ENCODE results near the gene KANK3.
"Not testable (repeated sequence)": the region's sequence is repeated elsewhere in the genome, so short reads cannot be mapped to it uniquely, and the experiment has no call there.

The KANK3 gene

GRCh38 chr19:8316351-8317125, 26.5 kb downstream of the KANK3 start:
- no peak for DNase-seq

- DNase-seq, result not testable (repeated sequence)
These were observed 28.0 kb downstream of the KANK3 start for GRCh38 chr19:8314981-8315640.

- peak in 1 of 2 experiments; percentile 2 for DNase-seq
These were observed 31.4 kb downstream of the KANK3 start for GRCh38 chr19:8311461-8312260.

- DNase-seq, result peak in 1 of 2 experiments; percentile 1
These were observed 32.6 kb downstream of the KANK3 start for GRCh38 chr19:8310342-8311055.

GRCh38 chr19:8308891-8309291, 34.2 kb downstream of the KANK3 start:
- DNase-seq, result peak in 1 of 2 experiments; percentile 3

- peak; percentile 86 to 90 for DNase-seq
These were observed 34.8 kb downstream of the KANK3 start, which contains the start of gene CD320 for GRCh38 chr19:8307965-8308866. TSS of gene CD320 (minus strand) at chr19:8308358. CDS start at chr19:8308290, 68 bp downstream.

GRCh38 chr19:8307400-8307964, 35.6 kb downstream of the KANK3 start:
- no peak for DNase-seq

- peak in 1 of 2 experiments; percentile 2 for DNase-seq
These were observed 36.6 kb downstream of the KANK3 start for GRCh38 chr19:8306235-8307054.

GRCh38 chr19:8305798-8306197, 37.3 kb downstream of the KANK3 start:
- DNase-seq, result peak in 1 of 2 experiments; percentile 1

GRCh38 chr19:8304841-8305621, 38.0 kb downstream of the KANK3 start:
- peak; percentile 29 to 41 for DNase-seq

- peak in 1 of 2 experiments; percentile 1 for DNase-seq
These were observed 40.3 kb downstream of the KANK3 start for GRCh38 chr19:8302734-8303133.

- DNase-seq, result no peak
These were observed 40.7 kb downstream of the KANK3 start for GRCh38 chr19:8302357-8302691.

- not testable (repeated sequence) for DNase-seq
These were observed 51.7 kb downstream of the KANK3 start for GRCh38 chr19:8291337-8291736.

GRCh38 chr19:8276508-8276907, 66.6 kb downstream of the KANK3 start:
- not testable (repeated sequence) for DNase-seq
